Fibroblast of lung (primary cell): ENCODE measurements around the gene VEPH1.

Experiments used
- CTCF ChIP-seq, 2 donors: IDR thresholded peaks in 1 of 2; conservative IDR thresholded peaks in 1 of 2; 1 replicate in 1 of 2; 2 replicates in 1 of 2; pipeline ENCODE4 v1.5.1; 2011 to 2012; ENCODE audit warnings: low read length in 2 of 2, control low read depth in 1 of 2, inconsistent platforms in 1 of 2, low read depth in 1 of 2, mild to moderate bottlenecking in 1 of 2
- EZH2 ChIP-seq: IDR thresholded peaks from 2 replicates; pipeline ENCODE4 v1.5.1; 2012; ENCODE audit warnings: low read length, control low read depth, mild to moderate bottlenecking; ENCODE audit errors: missing control alignments

- no peak for TF ChIP-seq CTCF (conservative IDR thresholded peaks at IDR 0.05 in 1 of 2, IDR thresholded peaks at IDR 0.05 in 1 of 2; ENCODE audit: low read depth in 1 of 2, low read length in 2 of 2)
- no peak for TF ChIP-seq EZH2
These were observed 20.6 kb upstream of the VEPH1 start for GRCh38 chr3:157523814-157524213.
